ENCODE results near the gene ZCCHC14.

ZCCHC14 gene

GRCh38 chr16:87451563-87452210, 41.1 kb downstream of the ZCCHC14 start:
- peak; percentile 50 for DNase-seq

GRCh38 chr16:87448866-87449265, 44.0 kb downstream of the ZCCHC14 start:
- DNase-seq = peak; percentile 16

DNA sequence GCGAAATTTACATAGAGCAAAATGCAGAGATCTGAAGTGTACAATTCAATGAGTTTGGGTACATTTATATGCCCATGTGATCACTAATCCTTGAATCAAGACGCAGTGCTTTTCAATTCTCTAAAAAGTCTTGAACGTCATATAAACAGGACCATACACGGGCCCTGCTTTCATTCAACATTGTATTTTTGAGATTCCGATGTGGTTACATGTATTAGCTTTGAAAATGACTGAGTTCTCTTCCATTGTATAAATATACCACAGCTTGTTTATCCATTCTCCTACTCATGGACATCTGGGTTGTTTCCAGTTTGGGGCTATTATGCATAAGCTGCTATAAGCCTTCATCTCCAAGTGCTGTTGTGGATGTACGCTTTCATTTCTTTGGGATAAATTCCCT, 45.5 kb downstream of the ZCCHC14 start:
- DNase-seq = no peak

DNA sequence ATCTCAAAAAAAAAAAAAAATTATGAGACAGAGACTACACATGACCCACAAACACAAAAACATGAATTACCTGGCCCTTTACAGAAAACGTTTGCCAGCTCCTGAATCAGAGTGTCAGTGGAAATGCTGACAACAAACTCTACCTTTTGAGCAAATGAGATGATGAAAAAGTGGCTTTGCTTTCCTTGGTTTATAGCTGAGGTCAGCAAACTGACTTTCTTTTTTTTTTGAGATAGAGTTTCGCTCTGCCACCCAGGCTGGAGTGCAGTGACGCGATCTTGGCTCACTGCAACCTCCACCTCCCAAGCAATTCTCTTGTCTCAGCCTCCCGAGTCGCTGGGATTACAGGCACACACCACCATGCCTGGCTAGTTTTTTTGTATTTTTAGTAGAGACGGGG, 46.3 kb downstream of the ZCCHC14 start:
- no peak for DNase-seq

GRCh38 chr16:87445486-87445885, 47.3 kb downstream of the ZCCHC14 start:
- no peak for DNase-seq

- DNase-seq = no peak
These were observed 48.9 kb downstream of the ZCCHC14 start for GRCh38 chr16:87443964-87444363.

DNA sequence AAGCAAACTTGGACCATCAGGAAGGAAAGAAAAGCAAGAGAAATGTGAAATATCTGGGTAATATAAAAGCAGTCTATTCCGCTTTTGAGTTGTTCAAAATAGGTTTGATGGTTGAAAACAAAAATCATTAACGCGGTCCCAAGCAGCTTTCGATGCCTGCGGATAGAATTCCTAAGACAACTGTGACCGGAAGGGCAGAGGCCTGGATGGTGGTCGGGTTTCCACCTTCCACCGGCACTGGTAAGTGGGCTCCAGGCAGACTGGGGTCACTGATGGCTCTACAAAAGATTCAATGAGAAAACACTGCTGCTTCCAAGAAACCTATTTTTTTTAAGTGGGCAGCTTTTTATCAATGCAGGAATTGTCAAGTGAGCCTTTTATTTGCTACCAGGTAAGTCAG, 49.8 kb downstream of the ZCCHC14 start:
- DNase-seq = no peak

- DNase-seq = no peak
These were observed 50.2 kb downstream of the ZCCHC14 start for GRCh38 chr16:87442581-87442966.

GRCh38 chr16:87441886-87442580, 50.8 kb downstream of the ZCCHC14 start:
- no peak for DNase-seq

GRCh38 chr16:87439926-87440325, 52.9 kb downstream of the ZCCHC14 start:
- no peak for DNase-seq

GRCh38 chr16:87438611-87438985, 54.2 kb downstream of the ZCCHC14 start:
- DNase-seq = no peak

- no peak for DNase-seq
These were observed 54.8 kb downstream of the ZCCHC14 start for GRCh38 chr16:87437911-87438610.

DNA sequence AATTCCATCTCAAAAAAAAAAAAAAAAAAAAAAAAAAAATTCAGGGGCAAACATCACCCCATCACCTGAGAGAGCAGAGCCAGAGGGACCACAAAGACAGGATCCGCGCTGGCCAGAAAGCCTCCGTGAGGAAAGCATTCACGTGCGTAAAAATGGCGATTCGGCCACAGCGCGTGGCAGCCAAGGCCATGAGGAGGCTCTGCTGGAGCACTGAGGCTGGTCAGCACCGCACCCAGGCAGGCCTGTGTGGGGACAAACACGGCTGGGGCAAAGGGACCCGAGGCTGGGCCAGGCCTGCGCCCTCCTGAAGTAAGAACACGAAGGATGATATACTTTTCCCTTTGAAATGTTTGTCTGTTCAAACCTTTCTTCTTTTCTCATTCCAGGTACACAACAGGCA, 55.5 kb downstream of the ZCCHC14 start:
- no peak for DNase-seq

- peak; percentile 67 for DNase-seq
These were observed 56.3 kb downstream of the ZCCHC14 start for GRCh38 chr16:87436225-87437172.

DNA sequence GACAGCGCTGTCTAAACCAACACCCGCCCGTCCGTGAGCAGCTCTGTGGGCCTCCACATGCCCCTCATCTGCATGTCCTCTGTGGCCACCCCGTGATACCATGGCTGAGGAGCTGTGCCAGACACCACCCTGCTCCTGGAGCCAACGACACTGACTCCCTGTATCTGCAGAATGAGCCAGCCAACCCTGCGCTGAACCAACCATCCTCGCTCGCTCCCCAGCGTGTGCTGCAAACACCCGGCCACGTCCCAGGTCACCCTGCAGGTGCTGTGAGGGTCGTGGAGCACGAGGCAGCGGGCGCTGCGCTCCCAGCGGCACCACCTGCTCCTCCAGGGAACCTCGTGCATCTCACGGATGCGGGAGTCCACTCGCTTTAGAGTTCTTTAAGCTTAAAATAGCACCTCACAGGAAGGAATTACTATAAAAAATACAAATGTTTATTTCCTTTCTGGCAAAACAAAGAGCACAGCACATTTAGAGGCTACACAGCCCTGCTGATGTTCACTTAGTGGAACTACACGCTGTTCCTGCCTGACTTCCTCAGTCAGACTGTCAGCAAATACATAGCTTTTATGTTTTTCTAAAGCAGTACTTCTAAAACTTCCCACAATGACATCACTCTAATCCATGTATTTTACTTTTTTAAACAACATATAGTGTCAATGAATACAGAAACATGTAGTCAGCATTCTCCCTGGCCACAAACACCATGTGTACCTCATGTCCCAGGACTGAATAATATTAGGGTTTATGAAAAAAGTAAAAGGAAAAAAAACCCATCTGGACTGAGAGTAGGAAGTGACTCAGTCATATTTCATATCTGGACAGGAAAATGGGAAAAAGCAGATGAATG, 57.2 kb downstream of the ZCCHC14 start:
- DNase-seq = no peak

DNA sequence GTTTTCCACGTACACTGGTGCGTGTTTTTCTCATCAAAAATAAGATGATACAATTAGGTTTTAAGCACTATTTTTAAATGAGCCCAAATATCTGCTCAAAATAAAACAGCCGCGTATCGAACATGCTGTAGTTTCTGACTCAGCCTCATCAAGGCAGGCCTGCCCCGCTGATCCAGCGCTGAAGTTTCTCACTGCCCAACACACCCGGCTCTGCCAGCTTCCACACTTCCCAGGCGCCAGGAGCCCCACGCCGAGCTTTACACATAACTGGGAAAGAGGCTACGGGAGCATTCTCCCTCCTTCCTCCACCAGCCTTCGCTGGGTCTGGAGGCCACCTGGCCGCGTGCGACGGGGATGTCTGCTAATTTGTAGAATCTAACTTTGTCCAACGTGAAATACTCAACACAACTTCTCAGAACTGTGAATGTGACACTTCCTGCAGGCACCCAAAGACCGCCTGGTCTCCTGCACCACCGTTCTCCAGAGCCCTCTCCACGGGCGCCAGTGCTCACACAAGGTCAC, 58.6 kb downstream of the ZCCHC14 start:
- no peak for DNase-seq

DNA sequence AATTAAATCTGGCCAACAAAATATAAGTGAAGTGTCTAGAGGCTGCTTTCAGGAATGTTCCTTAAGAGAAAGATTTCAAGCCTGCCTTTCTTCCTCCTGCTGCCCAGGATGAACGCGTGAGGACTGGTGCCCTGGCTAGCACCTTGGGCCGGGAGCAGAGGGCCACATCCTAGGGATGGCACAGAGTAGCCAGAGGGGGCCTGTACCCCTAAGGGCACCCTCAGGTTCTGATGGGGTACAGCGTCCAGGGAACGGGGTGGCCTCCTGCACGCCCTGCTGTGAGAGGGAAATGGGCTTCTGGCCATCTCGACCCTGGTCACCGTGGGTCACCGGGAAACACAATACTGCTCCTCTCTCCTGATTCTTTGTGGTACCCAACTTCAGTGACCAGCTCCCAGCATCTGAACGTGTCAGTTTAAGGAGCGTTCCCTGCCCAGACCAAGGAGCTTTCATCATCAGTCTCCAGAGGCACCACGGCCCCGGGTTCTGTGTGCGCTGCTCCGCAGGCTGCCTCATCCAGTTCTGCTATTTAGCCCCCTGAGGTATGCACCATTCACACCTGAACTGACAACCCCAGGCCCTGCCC, 60.4 kb downstream of the ZCCHC14 start:
- DNase-seq = no peak

GRCh38 chr16:87431926-87432325, 60.9 kb downstream of the ZCCHC14 start:
- no peak for DNase-seq

DNA sequence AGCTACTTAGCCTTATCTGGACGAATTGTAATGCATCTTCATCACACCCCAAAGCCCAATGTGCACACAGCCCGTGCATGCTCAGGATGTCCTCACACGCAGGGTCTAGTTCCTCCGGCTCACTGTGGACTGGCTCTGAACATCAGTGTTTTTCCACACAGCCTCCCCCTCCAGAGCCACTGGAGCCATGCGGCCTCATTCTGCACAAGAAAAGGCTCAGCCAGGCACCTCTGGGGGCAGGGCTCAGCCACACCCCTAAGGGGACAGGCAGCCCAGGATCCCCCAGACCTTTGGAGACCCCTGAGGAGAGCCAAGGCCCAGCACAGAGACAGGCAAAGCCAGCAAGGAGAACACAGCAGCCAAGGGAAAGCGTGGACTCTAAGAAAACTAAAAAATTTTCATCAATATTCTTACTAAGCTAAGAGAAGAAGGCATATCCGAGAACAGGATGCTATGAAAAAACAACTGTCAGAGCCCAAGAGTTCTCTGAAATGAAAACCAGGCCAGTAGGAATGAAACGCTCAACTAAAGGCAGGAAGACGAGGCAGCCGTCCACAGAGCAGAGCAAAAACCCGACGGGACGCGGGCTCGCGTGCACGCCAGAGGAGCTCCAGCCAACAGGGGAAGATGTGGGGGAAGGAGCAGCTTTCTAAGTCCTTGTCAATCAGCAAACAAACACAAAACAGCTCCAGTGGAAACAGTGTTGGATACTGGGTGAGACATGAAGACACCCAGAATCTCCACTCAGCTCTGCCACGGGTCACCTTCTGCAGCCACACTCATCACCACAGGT, 66.2 kb downstream of the ZCCHC14 start:
- DNase-seq = peak; percentile 41

DNA sequence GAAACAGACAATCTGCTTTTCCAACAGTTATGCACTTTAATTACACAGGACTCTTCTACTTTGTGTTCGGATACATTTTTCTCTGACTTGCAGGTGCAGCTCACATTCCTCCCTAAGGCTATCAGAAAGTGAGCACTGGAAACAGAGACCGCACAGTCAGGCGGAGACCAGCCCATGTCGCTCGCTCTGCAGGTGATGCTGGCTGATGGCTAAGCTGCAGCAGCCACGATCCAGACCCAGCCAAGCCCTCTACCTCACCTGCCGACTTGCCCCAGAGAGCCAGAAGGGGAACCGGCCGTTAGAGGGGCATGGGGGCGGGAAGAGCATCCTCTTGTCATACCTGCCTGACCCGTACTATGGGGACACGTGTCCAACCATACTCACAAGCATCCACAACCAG, 66.9 kb downstream of the ZCCHC14 start:
- no peak for DNase-seq

- DNase-seq = no peak
These were observed 68.6 kb downstream of the ZCCHC14 start for GRCh38 chr16:87424266-87424665.
